Measurements from ENCODE around the gene MAP4K4.

MAP4K4 gene

DNA sequence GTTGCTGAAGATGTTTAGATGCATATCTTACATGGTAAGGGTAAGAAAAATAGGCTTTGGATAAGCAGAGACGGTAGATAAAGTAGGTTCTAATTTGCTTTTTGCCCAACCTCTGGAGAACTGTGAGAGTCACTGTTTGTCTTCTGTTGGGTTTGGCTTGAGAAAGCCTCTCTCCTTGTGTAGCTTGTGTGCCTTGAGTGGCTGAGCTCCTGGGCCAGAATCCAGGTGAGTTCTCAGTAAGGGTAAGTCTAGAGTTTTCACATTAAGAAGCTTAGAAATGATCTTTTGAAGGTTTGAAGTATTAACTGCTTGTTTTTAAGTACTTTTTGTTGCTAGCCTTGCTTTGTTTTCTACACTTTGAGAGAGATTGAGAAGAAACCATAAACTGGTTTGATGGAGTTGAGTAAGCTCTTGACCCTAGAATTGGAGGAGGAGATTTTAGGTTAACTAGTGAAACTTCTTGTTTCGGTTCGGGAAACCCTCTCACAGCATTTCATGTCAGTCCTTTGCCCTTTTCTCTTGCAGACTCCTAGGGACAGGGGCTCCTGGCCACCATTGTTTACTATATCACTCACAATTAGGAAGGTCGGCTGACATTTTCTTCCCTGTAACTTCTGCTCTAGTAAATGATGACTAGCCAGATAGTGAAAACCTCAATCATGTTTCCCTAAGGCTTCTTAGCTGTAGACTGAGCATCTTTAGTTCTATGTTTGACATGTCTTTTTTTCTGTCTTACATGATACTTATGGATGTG lies 26.0 kb downstream of the MAP4K4 start:
- DNase-seq (ENCODE audit: low read depth) = no peak

- no peak for DNase-seq (ENCODE audit: low read depth)
Measured at GRCh38 chr2:101724125-101724474, 26.6 kb downstream of the MAP4K4 start.

- no peak for DNase-seq (ENCODE audit: low read depth)
Measured at GRCh38 chr2:101725038-101725437, 27.5 kb downstream of the MAP4K4 start.

DNA sequence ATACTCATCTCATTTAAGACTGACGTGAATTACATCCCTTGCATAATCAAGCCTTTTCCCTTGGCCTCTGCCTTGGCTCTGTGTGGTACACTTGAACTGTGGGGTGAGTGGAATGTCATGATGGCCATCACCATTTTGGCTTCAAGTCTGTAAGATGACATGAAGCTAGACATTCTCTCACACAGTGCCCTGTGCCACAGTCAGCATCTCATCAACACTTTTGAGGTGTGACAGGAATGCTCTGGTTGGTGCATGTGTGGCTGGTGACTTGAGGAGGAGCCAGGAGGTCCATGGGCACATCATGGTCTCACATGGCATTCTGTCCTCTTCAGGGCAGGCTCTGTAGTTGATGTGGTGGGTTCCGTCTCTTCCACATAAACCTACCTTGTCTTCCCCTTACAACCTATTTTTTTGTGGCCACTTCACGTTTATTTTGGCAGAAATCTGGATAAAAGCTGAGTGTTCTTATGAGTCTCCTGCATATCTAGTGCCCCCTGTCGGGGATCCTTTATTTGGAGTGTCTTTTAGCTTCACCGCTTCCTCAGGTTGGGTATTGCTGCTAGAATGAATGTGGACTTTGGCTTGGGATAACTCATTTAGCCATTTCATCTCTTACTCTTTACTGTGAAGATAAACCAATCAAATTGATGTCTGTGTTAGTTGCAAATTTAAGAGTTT lies 28.1 kb downstream of the MAP4K4 start:
- DNase-seq (ENCODE audit: low read depth) = peak; percentile 49

GRCh38 chr2:101728865-101729264 lies 31.4 kb downstream of the MAP4K4 start:
- no peak for DNase-seq (ENCODE audit: low read depth)

DNA sequence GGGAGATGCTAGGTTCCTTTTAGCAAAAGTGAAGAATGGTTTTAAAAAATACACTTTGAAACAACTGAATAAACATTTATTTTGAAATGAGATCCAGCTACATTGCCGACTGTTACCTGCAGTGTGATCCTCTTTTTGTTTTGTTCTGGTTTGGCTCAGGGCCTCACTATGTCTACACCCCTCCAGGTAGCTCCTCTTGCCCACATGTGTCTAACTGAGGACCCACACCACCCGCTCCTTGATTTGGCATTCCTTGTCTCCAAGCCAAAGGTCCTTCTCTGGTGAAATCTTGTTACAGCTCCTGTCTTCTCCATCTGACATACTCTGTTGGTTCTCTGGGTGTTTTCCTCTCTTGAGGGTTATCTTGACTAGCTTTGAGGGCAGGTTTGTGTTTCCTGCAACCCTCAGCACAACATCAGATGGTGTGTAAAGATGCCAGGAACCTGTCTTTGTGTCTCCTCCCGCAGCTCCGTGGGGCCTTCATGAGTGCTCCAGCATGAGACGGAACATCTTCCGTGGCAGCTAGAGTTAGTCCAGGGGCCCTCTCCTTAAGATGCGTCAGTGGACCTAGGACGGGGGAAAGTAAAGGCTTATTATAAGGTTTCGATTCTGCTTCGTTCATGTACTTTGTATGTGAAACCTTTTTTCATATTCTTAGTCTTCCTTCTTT lies 32.1 kb downstream of the MAP4K4 start:
- no peak for DNase-seq (ENCODE audit: low read depth)

GRCh38 chr2:101731221-101732054 lies 33.9 kb downstream of the MAP4K4 start:
- no peak for DNase-seq (ENCODE audit: low read depth)

GRCh38 chr2:101732199-101732598 lies 34.7 kb downstream of the MAP4K4 start:
- peak; percentile 37 for DNase-seq (ENCODE audit: low read depth)

GRCh38 chr2:101732773-101733256 lies 35.3 kb downstream of the MAP4K4 start:
- DNase-seq (ENCODE audit: low read depth) = no peak

GRCh38 chr2:101733257-101733993 lies 35.9 kb downstream of the MAP4K4 start:
- no peak for DNase-seq (ENCODE audit: low read depth)

GRCh38 chr2:101734505-101735165 lies 37.1 kb downstream of the MAP4K4 start:
- DNase-seq (ENCODE audit: low read depth) = no peak

GRCh38 chr2:101735166-101735533 lies 37.6 kb downstream of the MAP4K4 start:
- no peak for DNase-seq (ENCODE audit: low read depth)

DNA sequence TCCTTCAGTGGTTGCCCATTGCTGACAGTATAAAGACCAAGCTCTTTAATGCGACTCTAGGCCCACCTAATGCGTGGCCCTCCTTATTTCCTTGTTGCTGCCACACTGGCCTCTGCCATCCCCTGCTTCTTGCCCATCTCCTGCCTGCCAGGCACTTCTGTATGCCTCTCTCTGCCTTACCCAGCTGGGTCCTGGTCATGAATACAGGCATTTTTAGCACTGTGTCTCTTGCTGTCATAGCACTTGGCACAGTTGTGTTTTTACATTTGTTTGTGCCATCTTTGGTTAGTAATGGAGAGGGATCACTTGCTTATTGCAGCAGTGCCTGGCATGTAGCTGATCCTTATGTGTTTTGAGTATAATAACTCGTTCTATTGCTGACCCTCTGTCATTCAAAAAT lies 38.7 kb downstream of the MAP4K4 start:
- no peak for DNase-seq (ENCODE audit: low read depth)

DNA sequence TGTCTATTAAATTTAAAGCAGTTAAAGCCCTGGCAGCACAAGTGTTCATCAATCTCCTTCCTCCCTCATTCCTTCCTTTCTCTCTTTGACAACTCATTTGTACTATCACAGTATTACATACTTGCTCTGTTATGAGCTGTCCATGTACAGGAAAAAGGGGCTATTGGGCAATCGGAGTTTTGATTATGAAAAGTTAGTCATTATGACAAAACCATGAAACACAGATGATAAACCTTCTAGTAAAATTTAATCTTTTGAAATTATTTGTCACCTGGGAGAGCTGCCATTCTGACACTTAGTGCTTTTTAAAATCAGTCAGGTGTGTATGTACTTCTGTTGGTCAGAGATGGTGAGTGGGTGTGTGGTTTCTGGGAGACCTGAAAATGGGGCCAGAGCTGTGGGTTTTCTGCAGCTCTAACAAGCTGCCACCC lies 39.4 kb downstream of the MAP4K4 start:
- DNase-seq (ENCODE audit: low read depth) = peak; percentile 92

DNA sequence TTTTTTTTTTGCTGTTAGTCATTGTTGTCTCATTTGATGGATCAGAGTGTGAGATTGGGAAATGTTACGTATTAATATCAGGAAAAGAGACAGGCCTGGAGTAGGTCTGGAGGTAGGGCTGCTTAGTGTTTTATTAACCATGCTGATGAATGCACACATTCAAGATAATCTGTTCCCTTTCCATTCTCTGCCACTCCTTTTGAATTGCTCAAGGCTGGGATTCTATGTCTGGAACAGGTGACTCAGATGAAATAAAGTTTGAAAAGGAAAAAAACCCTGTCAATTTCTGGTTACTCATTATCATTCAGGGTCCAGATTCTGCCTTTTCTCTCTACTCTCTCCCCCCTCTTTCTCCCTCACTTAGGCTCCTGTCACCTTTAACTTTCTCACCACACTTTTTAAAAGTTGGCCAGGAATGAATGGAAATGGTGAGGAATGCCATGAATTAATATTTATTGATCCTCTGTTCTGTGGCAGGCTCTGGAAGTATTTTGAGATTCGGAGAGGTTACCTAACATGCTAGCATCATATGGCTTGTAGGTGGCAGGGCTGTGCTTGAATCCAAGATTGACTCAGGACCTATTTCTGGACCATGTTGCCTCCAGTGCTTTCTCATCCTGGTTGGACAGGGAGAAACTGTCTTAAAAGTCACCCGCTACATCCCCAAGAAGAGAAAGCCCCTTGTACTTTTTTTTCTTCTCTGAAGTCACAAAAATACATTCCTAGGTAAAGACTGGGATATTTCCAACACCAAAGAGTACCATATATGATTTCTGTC lies 40.2 kb downstream of the MAP4K4 start:
- DNase-seq (ENCODE audit: low read depth) = peak; percentile 71

GRCh38 chr2:101738649-101739048 lies 41.1 kb downstream of the MAP4K4 start:
- DNase-seq (ENCODE audit: low read depth) = no peak

GRCh38 chr2:101740555-101740964 lies 43.1 kb downstream of the MAP4K4 start:
- no peak for DNase-seq (ENCODE audit: low read depth)

- no peak for DNase-seq (ENCODE audit: low read depth)
Measured at GRCh38 chr2:101741775-101742520, 44.4 kb downstream of the MAP4K4 start.

GRCh38 chr2:101742547-101742946 lies 45.0 kb downstream of the MAP4K4 start:
- DNase-seq (ENCODE audit: low read depth) = no peak
